GM18909 (cell line): ENCODE results near the gene NOVA1.
"Not testable (repeated sequence)": the region's sequence is repeated elsewhere in the genome, so short reads cannot be mapped to it uniquely, and the experiment has no call there.

Source experiments
- ATAC-seq: cut with Tn5 transposase; IDR thresholded peaks from one replicate; pipeline ENCODE4 v1.9.1; 2021; ENCODE audit warnings: mild to moderate bottlenecking; ENCODE audit not compliant: unreplicated experiment, poor library complexity

NOVA1 gene

GRCh38 chr14:26597589-26598080 lies at the start of gene NOVA1:
NOVA1 (minus strand) TSS chr14:26598033; CDS start chr14:26597436, 597 bp downstream.
- ATAC-seq, result peak; percentile 57

- not testable (repeated sequence) for ATAC-seq
Observed at GRCh38 chr14:26645057-26645456, 47.2 kb upstream of the NOVA1 start.

- ATAC-seq, result no peak
Observed at GRCh38 chr14:26636561-26636960, 38.7 kb upstream of the NOVA1 start.

- ATAC-seq, result not testable (repeated sequence)
Observed at GRCh38 chr14:26634946-26635345, 37.1 kb upstream of the NOVA1 start.

- no peak for ATAC-seq
Observed at GRCh38 chr14:26626256-26626655, 28.4 kb upstream of the NOVA1 start.

GRCh38 chr14:26622611-26623010 lies 24.8 kb upstream of the NOVA1 start:
- no peak for ATAC-seq

- no peak for ATAC-seq
Observed at GRCh38 chr14:26621807-26622560, 24.2 kb upstream of the NOVA1 start.

GRCh38 chr14:26621364-26621763 lies 23.5 kb upstream of the NOVA1 start:
- ATAC-seq, result no peak

- ATAC-seq, result no peak
Observed at GRCh38 chr14:26611259-26611658, 13.4 kb upstream of the NOVA1 start.

GRCh38 chr14:26606729-26607312 lies 9.0 kb upstream of the NOVA1 start:
- no peak for ATAC-seq

- ATAC-seq, result no peak
Observed at GRCh38 chr14:26605602-26606001, 7.8 kb upstream of the NOVA1 start.

GRCh38 chr14:26602902-26603301 lies 5.1 kb upstream of the NOVA1 start:
- no peak for ATAC-seq

GRCh38 chr14:26601856-26602255 lies 4.0 kb upstream of the NOVA1 start:
- ATAC-seq, result no peak

- no peak for ATAC-seq
Observed at GRCh38 chr14:26599291-26599690, 1.5 kb upstream of the NOVA1 start.

GRCh38 chr14:26598672-26599131 lies 869 bp upstream of the NOVA1 start:
- no peak for ATAC-seq

GRCh38 chr14:26598081-26598671 lies 343 bp upstream of the NOVA1 start:
- ATAC-seq, result peak; percentile 77

- ATAC-seq, result no peak
Observed at GRCh38 chr14:26597071-26597588, 703 bp downstream of the NOVA1 start.

- no peak for ATAC-seq
Observed at GRCh38 chr14:26596543-26597061, 1.2 kb downstream of the NOVA1 start.

- no peak for ATAC-seq
Observed at GRCh38 chr14:26595926-26596542, 1.8 kb downstream of the NOVA1 start.

- ATAC-seq, result no peak
Observed at GRCh38 chr14:26594756-26595545, 2.9 kb downstream of the NOVA1 start.
